PFSK-1 (cell line): ENCODE measurements around the gene ARHGAP6.

Source experiments
- POLR2AphosphoS5 ChIP-seq: IDR thresholded peaks from 2 replicates; pipeline ENCODE4 v1.6.1; 2012; ENCODE audit warnings: low read depth, mild to moderate bottlenecking, control low read depth, low read length, moderate library complexity
- TAF1 ChIP-seq: IDR thresholded peaks from 2 replicates; pipeline ENCODE4 v1.6.1; 2012; ENCODE audit warnings: low read length, control low read depth, borderline replicate concordance; ENCODE audit not compliant: insufficient read depth
- TF ChIP-seq, protein P1 (sequence below), 2 experiments: IDR thresholded peaks; 2 replicates each; pipeline versions ENCODE4 v1.6.1 to v1.8.0; 2011 to 2012; ENCODE audit warnings: low read depth in 2 of 2, low read length in 2 of 2, control low read depth in 1 of 2, inconsistent platforms in 1 of 2, mild to moderate bottlenecking in 1 of 2, moderate library complexity in 1 of 2; ENCODE audit not compliant: insufficient read depth in 1 of 2

DNA sequence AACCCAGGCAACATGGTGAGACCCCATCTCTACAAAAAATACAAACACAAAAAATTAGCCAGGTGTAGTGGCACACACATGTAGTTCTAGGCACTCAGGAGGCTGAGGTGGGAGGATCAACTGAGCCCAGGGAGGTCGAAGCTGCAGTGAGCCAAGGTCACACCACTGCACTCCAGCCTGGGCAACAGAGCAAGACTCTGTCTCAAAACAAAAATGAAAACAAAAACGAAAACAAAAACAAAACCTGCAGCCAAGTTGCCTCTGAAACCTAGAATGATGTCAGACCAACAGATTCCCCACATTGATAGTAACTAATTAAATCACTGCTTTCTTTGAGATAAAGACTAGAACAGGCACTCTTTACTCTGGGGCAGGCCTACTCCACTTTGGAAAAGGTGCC is 268.0 kb downstream of the ARHGAP6 start:
- TF ChIP-seq, protein P1, sequence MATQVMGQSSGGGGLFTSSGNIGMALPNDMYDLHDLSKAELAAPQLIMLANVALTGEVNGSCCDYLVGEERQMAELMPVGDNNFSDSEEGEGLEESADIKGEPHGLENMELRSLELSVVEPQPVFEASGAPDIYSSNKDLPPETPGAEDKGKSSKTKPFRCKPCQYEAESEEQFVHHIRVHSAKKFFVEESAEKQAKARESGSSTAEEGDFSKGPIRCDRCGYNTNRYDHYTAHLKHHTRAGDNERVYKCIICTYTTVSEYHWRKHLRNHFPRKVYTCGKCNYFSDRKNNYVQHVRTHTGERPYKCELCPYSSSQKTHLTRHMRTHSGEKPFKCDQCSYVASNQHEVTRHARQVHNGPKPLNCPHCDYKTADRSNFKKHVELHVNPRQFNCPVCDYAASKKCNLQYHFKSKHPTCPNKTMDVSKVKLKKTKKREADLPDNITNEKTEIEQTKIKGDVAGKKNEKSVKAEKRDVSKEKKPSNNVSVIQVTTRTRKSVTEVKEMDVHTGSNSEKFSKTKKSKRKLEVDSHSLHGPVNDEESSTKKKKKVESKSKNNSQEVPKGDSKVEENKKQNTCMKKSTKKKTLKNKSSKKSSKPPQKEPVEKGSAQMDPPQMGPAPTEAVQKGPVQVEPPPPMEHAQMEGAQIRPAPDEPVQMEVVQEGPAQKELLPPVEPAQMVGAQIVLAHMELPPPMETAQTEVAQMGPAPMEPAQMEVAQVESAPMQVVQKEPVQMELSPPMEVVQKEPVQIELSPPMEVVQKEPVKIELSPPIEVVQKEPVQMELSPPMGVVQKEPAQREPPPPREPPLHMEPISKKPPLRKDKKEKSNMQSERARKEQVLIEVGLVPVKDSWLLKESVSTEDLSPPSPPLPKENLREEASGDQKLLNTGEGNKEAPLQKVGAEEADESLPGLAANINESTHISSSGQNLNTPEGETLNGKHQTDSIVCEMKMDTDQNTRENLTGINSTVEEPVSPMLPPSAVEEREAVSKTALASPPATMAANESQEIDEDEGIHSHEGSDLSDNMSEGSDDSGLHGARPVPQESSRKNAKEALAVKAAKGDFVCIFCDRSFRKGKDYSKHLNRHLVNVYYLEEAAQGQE (IDR thresholded peaks at IDR 0.05; ENCODE audit: insufficient read depth in 1 of 2, low read depth in 2 of 2, low read length in 2 of 2), result no peak
- TF ChIP-seq POLR2AphosphoS5 (no peak), TAF1 (no peak)
